Skeletal muscle satellite cell (primary cell): Measurements from ENCODE around the gene MAN2A2.
"Not testable (repeated sequence)": the region's sequence is repeated elsewhere in the genome, so short reads cannot be mapped to it uniquely, and the experiment has no call there.

Source experiments
- H3K27me3 ChIP-seq: 2 replicates; pipeline ENCODE4 v1.7.0; 2013; ENCODE audit warnings: low read length; ENCODE audit not compliant: control insufficient read depth, insufficient read depth
- H3K36me3 ChIP-seq: 2 replicates; pipeline ENCODE4 v1.7.0; 2013; ENCODE audit warnings: mild to moderate bottlenecking, control low read depth, low read length; ENCODE audit not compliant: insufficient read depth
- H3K4me1 ChIP-seq: 2 replicates; pipeline ENCODE4 v1.7.0; 2013; ENCODE audit warnings: low read length; ENCODE audit not compliant: control insufficient read depth, insufficient read depth
- H3K4me2 ChIP-seq: 2 replicates; pipeline ENCODE4 v1.7.0; 2013; ENCODE audit warnings: mild to moderate bottlenecking, low read length
- H3K4me3 ChIP-seq: 2 replicates; pipeline ENCODE4 v1.7.0; 2013; ENCODE audit warnings: low read length
- H3K9ac ChIP-seq: 2 replicates; pipeline ENCODE4 v1.7.0; 2013; ENCODE audit warnings: mild to moderate bottlenecking, low read depth, low read length, moderate library complexity
- H3K9me3 ChIP-seq: replicated peaks from 2 replicates; pipeline ENCODE4 v1.7.0; 2013; ENCODE audit warnings: mild to moderate bottlenecking, control low read depth, low read length

The MAN2A2 gene

GRCh38 chr15:90901175-90902039, 1.7 kb upstream of the MAN2A2 start:
- Histone ChIP-seq H3K36me3 (peaks cover 12% of the 10 kb centered on the region), H3K4me1 (peaks cover 14% of the 10 kb centered on the region), H3K9ac (peak overlapping the region; percentile 87), H3K4me2 (peak overlapping the region; percentile 96), H3K4me3 (peak overlapping the region; percentile 87), H3K9me3 (no peaks in the 10 kb centered on the region), H3K27me3 (no peaks in the 10 kb centered on the region)

DNA sequence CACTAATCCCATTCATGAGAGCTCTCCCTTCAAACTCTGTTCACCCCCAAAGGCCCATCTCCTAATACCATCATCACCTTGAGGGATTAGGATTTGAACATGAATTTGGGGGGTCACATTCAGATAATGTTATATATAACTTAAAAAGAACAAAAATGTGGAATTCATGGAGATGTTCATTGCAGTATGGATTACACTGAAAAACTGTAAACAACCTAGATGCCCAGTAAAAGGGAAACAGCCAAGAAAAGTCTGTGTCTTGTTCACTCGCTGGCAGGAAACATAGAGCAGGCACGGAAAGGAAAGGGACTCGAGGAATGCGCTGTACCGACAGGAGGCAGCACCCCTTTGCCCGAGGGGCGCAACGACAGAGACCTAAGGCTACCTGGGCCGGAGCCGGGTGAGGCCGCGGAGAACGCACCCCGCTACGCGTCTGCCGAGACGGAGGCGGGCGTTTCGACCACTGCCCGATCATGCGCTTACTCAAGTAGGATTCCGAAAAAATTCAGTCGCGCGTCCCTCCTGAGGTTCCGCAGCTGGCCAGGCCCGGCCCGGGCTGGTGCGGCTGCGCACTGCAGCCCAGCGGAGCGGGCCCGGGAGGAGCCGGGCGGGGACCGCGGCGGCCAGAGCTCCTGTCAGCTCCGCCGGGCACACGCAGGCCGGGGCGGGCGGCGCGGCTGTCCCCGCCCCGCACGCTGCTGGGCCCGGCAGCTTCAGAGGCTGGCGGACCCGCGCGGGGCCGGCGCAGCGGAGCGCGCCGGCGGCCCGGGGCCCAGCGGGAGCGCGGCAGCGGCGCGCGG, 862 bp upstream of the MAN2A2 start:
- no peaks in the 10 kb centered on the region for H3K9me3 ChIP-seq
- H3K27me3 ChIP-seq = no peaks in the 10 kb centered on the region
- H3K4me2 ChIP-seq = peak overlapping the region; percentile 96
- peak overlapping the region; percentile 87 for H3K9ac ChIP-seq
- peak overlapping the region; percentile 87 for H3K4me3 ChIP-seq
- H3K4me1 ChIP-seq = peaks cover 14% of the 10 kb centered on the region
- peaks cover 18% of the 10 kb centered on the region for H3K36me3 ChIP-seq

DNA sequence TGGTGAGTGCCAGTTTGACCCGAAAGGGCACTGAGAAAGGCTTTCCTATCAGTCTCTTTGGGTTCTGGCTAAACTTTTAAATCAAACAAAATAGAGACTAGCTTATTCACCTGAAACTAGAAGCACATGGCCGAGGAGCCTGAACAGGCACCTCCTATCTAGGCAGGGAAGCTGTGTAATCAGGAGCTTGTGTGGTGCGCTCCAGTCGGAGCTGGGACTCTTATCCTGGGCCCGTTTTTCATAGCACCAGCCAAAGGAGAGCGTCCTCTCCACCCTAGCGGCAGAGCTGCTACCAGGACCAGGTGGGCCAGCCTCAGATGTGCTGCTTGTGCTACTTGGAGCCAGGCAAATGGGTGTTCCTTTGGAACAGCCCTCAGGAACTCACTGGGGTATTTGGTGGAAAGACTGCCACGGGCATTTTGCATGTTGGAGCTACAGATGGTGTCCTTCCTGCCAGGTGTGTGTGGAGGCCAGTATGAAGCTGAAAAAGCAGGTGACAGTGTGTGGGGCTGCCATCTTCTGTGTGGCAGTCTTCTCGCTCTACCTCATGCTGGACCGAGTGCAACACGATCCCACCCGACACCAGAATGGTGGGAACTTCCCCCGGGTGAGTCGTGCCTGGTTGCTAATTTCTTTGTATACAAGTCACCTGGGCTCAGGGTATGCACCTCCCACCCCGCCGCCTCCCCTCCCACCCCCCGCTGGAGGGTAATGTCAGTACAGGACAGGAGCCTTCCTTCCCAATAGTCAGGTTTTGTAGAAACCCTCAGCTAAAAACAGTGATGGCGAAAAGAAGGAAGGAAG, 833 bp downstream of the MAN2A2 start:
- Histone ChIP-seq H3K27me3 (no peaks in the 10 kb centered on the region), H3K9ac (peak overlapping the region; percentile 54), H3K4me3 (peak overlapping the region; percentile 87), H3K4me1 (peaks cover 14% of the 10 kb centered on the region), H3K4me2 (peak overlapping the region; percentile 96), H3K36me3 (peaks cover 24% of the 10 kb centered on the region), H3K9me3 (no peaks in the 10 kb centered on the region)

DNA sequence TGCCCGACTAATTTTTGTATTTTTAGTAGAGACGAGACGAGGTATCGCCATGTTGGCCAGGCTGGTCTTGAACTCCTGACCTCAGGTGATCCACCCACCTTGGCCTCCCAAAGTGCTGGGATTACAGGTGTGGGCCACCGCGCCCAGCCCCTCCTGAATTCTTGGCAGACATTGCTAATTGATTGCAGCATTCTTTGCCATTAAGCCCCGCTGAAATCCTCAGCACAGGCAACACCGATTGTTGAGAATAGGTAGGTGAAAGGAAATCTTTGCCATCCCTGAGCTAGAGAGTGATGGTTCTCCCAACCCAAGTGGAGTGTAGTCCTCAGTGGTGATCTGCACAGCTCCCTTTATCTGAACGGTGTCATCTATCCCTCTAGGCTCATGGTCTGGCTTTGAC, 1.6 kb downstream of the MAN2A2 start:
- Histone ChIP-seq H3K36me3 (peaks cover 24% of the 10 kb centered on the region), H3K27me3 (no peaks in the 10 kb centered on the region), H3K9ac (no peak overlapping the region), H3K9me3 (no peaks in the 10 kb centered on the region), H3K4me2 (no peak overlapping the region), H3K4me3 (no peak overlapping the region), H3K4me1 (peaks cover 14% of the 10 kb centered on the region)

DNA sequence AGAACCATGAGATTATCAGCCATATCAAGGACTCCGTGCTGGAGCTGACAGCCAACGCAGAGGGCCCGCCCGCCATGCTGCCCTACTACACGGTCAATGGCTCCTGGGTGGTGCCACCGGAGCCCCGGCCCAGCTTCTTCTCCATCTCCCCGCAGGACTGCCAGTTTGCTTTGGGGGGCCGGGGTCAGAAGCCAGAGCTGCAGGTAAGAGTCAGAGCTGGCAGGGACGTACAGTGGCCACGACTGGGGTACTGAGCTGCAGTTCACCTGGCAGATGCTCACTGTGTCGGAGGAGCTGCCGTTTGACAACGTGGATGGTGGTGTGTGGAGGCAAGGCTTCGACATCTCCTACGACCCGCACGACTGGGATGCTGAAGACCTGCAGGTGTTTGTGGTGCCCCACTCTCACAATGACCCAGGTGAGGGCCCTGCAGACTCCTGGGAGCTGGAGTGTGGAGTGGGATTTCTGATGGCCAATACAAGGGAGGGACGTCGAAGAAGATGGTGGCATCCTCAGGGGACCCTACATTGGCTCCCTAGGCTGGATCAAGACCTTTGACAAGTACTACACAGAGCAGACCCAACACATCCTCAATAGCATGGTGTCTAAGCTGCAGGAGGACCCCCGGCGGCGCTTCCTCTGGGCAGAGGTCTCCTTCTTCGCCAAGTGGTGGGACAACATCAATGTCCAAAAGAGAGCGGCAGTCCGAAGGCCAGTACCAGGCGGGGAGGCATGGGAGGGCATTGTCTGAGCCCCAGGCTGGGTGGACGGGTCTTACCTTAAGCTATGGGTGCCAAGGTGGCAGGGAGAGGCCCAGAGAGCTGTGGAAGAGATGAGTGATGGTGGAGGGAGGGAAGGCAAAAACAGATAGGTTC, 2.4 kb downstream of the MAN2A2 start:
- H3K4me2 ChIP-seq = no peak overlapping the region
- no peak overlapping the region for H3K4me3 ChIP-seq
- H3K9ac ChIP-seq = no peak overlapping the region
- H3K27me3 ChIP-seq = no peaks in the 10 kb centered on the region
- H3K36me3 ChIP-seq = peaks cover 24% of the 10 kb centered on the region
- peaks cover 14% of the 10 kb centered on the region for H3K4me1 ChIP-seq
- no peaks in the 10 kb centered on the region for H3K9me3 ChIP-seq

DNA sequence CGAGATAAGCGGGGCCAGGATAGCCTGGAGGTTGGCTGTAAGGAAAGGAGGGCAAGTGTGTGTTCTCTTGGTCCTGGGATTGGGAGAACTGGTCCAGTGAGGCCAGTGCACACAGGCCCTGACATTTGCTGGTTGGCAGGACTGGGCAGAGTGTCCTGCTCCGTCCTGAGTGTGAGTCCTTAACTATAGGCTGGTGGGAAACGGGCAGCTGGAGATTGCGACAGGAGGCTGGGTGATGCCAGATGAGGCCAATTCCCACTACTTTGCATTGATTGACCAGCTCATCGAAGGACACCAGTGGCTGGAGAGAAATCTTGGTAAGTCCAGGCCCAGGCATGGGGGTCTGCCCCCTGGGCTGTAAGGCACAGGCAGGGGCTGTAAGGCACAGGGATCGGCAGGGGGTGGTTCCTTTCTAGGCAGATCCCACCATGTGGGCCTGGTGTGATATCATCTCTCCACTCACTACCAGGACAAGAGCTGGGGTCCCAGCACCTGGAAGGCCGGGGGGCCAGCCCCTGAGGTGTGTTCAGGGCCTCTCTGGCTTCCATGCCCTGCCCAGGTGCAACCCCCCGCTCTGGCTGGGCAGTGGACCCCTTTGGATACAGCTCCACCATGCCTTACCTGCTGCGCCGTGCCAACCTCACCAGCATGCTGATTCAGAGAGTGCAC, 3.2 kb downstream of the MAN2A2 start:
- no peak overlapping the region for H3K9ac ChIP-seq
- peaks cover 14% of the 10 kb centered on the region for H3K4me1 ChIP-seq
- peaks cover 27% of the 10 kb centered on the region for H3K36me3 ChIP-seq
- no peaks in the 10 kb centered on the region for H3K9me3 ChIP-seq
- H3K27me3 ChIP-seq = no peaks in the 10 kb centered on the region
- H3K4me2 ChIP-seq = no peak overlapping the region
- H3K4me3 ChIP-seq = no peak overlapping the region

GRCh38 chr15:90907051-90907660, 4.1 kb downstream of the MAN2A2 start:
- H3K36me3 ChIP-seq = peaks cover 32% of the 10 kb centered on the region

DNA sequence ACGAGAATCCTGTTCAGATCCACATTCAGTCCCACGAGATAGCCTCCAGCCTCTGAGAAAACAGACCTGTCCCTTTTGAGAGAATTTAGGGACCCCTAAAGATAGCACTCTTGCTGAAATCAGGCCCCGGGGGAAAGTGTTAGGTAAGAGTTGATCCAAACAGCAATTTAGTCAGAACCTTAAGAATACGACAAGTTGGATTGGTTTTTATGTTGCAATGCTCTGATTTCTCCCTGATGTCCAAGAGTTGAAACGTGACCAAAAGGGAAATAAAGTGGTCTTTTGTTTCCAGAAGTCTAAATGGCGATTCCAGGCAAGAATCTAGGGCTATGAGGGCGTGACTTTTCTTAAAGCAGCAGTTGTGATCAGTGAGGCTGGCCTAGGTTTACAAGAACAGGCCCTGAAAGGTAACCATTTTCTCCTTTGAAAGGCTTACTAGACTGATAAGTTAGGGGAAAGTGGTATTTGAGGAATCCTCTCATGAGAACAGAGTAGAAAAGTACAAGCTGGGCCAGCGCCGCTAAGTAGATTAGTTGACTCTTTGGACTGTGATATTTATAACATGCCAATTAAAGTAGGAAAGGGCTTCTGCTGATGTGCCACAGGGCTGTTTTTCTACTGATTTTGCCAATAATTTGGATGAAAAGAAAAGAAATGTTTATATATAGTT, 4.9 kb downstream of the MAN2A2 start:
- Histone ChIP-seq H3K4me3 (no peak overlapping the region), H3K9me3 (no peaks in the 10 kb centered on the region), H3K4me1 (peaks cover 8% of the 10 kb centered on the region), H3K4me2 (no peak overlapping the region), H3K27me3 (no peaks in the 10 kb centered on the region), H3K9ac (no peak overlapping the region), H3K36me3 (peaks cover 40% of the 10 kb centered on the region)

More at GRCh38 chr15:90907051-90907660, 4.1 kb downstream of the MAN2A2 start:
- Histone ChIP-seq H3K9ac (no peak overlapping the region), H3K27me3 (no peaks in the 10 kb centered on the region), H3K4me3 (no peak overlapping the region), H3K4me1 (peaks cover 8% of the 10 kb centered on the region), H3K4me2 (no peak overlapping the region), H3K9me3 (no peaks in the 10 kb centered on the region)

DNA sequence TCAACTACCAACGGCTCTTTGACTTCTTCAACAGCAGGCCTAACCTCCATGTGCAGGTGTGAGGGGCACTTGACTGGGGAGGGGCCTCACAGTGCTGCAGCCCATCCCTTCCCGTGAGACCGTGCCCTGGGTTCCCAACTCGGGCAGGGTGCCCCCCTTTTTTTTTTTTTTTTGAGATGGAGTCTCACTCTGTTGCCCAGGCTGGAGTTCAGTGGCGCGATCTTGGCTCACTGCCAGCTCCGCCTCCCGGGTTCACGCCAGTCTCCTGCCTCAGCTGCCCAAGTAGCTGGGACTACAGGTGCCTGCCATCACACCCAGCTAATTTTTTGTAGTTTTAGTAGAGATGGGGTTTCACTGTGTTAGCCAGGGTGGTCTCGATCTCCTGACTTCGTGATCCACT, 6.3 kb downstream of the MAN2A2 start:
- H3K4me2 ChIP-seq, H3K4me1 ChIP-seq, H3K4me3 ChIP-seq, H3K9me3 ChIP-seq, H3K27me3 ChIP-seq, H3K9ac ChIP-seq: not testable (repeated sequence)
- H3K36me3 ChIP-seq = peaks cover 41% of the 10 kb centered on the region
